Neural cell (in vitro differentiated cells): ENCODE measurements around the gene TAP1. TPM values are rescaled to one million over a fixed set of nuclear protein-coding genes. Genes with fewer than 3 reads are reported as not detected.

Experiments
- H2AFZ ChIP-seq: fragments of 200-600, 300-800 bp; sonication (generic), shearing (Covaris generic); 2 replicates; pipeline ENCODE4 v1.6.0; 2014; ENCODE audit warnings: low read depth, mild to moderate bottlenecking, antibody characterized with exemption, low read length, moderate library complexity
- H3F3A ChIP-seq: fragments of 200-600 bp; shearing (Covaris generic); 2 replicates; pipeline ENCODE4 v1.6.1; 2016; ENCODE audit warnings: mild to moderate bottlenecking, moderate library complexity, mixed read lengths, antibody characterized with exemption, low read length; ENCODE audit not compliant: insufficient read depth, poor library complexity, severe bottlenecking
- H3K27ac ChIP-seq: fragments of 200-600, 300-800 bp; sonication (generic), shearing (Covaris generic); 2 replicates; pipeline ENCODE4 v1.5.1; 2014; ENCODE audit warnings: mild to moderate bottlenecking, low read length, moderate library complexity
- H3K27me3 ChIP-seq: fragments of 300-800, 200-600 bp; sonication (generic), shearing (Covaris generic); 2 replicates; pipeline ENCODE4 v1.6.0; 2014; ENCODE audit warnings: mild to moderate bottlenecking, low read depth, low read length, moderate library complexity; ENCODE audit not compliant: insufficient read depth
- H3K36me3 ChIP-seq: fragments of 300-800, 200-600 bp; sonication (generic), shearing (Covaris generic); 2 replicates; pipeline ENCODE4 v1.5.1; 2014; ENCODE audit warnings: mild to moderate bottlenecking, antibody characterized with exemption, low read length, moderate library complexity; ENCODE audit not compliant: insufficient read depth
- H3K4me2 ChIP-seq: fragments of 300-800, 200-600 bp; sonication (generic), shearing (Covaris generic); 2 replicates; pipeline ENCODE4 v1.6.0; 2014; ENCODE audit warnings: mild to moderate bottlenecking, low read length
- H3K4me3 ChIP-seq: fragments of 300-800, 200-600 bp; sonication (generic), shearing (Covaris generic); 2 replicates; pipeline ENCODE4 v1.5.1; 2014; ENCODE audit warnings: mild to moderate bottlenecking, low read length, moderate library complexity
- H3K79me2 ChIP-seq: fragments of 200-600 bp; shearing (Covaris generic); replicated peaks from 2 replicates; pipeline ENCODE4 v1.6.0; 2014; ENCODE audit warnings: mild to moderate bottlenecking, low read length, moderate library complexity; ENCODE audit not compliant: insufficient read depth
- H3K9ac ChIP-seq: fragments of 300-800, 200-600 bp; sonication (generic), shearing (Covaris generic); 2 replicates; pipeline ENCODE4 v1.6.1; 2016; ENCODE audit warnings: mild to moderate bottlenecking, low read length, mixed read lengths
- H3K9me2 ChIP-seq: fragments of 200-600 bp; shearing (Covaris generic); 2 replicates; pipeline ENCODE4 v1.6.1; 2016; ENCODE audit warnings: mild to moderate bottlenecking, low read length, mixed read lengths; ENCODE audit not compliant: insufficient read depth
- H3K9me3 ChIP-seq: fragments of 200-600, 300-800 bp; sonication (generic), shearing (Covaris generic); 2 replicates; pipeline ENCODE4 v1.6.1; 2016; ENCODE audit warnings: mild to moderate bottlenecking, mixed run types, low read length, moderate library complexity, mixed read lengths
- H4K20me1 ChIP-seq: fragments of 200-600 bp; shearing (Covaris generic); 2 replicates; pipeline ENCODE4 v1.6.1; 2016; ENCODE audit warnings: mild to moderate bottlenecking, mixed run types; ENCODE audit not compliant: insufficient read depth
- CTCF ChIP-seq: fragments of 450-650 bp; IDR thresholded peaks from 2 replicates; pipeline ENCODE4 v1.5.1; 2014; ENCODE audit warnings: antibody characterized with exemption, mild to moderate bottlenecking, moderate library complexity; ENCODE audit not compliant: poor library complexity, severe bottlenecking
- EP300 ChIP-seq: fragments of 450-650 bp; conservative IDR thresholded peaks from 2 replicates; pipeline ENCODE4 v1.6.1; 2014; ENCODE audit warnings: antibody characterized with exemption, mild to moderate bottlenecking, moderate library complexity; ENCODE audit not compliant: poor library complexity, severe bottlenecking
- EZH2 ChIP-seq: fragments of 200-600, 300-800 bp; shearing (Covaris generic), sonication (generic); IDR thresholded peaks from 2 replicates; pipeline ENCODE4 v1.6.1; 2014; ENCODE audit warnings: antibody characterized with exemption, low read length, borderline replicate concordance, mild to moderate bottlenecking; ENCODE audit not compliant: insufficient read depth, poor library complexity, severe bottlenecking
- MXI1 ChIP-seq: fragments of 450-650 bp; conservative IDR thresholded peaks from 2 replicates; pipeline ENCODE4 v1.6.1; 2014; ENCODE audit warnings: antibody characterized with exemption, mild to moderate bottlenecking; ENCODE audit not compliant: poor library complexity, severe bottlenecking
- POLR2AphosphoS5 ChIP-seq: IDR thresholded peaks from 2 replicates; pipeline ENCODE4 v1.6.1; 2012
- RAD21 ChIP-seq: fragments of 450-650 bp; conservative IDR thresholded peaks from 2 replicates; pipeline ENCODE4 v1.6.1; 2014; ENCODE audit warnings: antibody characterized with exemption, mild to moderate bottlenecking, moderate library complexity
- REST ChIP-seq: IDR thresholded peaks from 2 replicates; pipeline ENCODE4 v1.6.1; 2012; ENCODE audit warnings: borderline replicate concordance
- SMC3 ChIP-seq: fragments of 450-650 bp; conservative IDR thresholded peaks from 2 replicates; pipeline ENCODE4 v1.6.1; 2014; ENCODE audit warnings: antibody characterized with exemption, mild to moderate bottlenecking, moderate library complexity; ENCODE audit not compliant: poor library complexity
- TAF1 ChIP-seq: IDR thresholded peaks from 2 replicates; pipeline ENCODE4 v1.6.1; 2012; ENCODE audit warnings: low read depth
- polyA plus RNA-seq: library from polyadenylated mRNA; depleted of rRNA; stranded (reverse); fragments of >200 nt; gene quantifications from 2 replicates; pipeline ENCODE4 v1.2.3, GENCODE V29; 2014

Gene TAP1
- polyA plus RNA-seq, 1 donor from 2014 or later: not detected

- Histone ChIP-seq H3K9ac (no peak overlapping the region), H3K4me3 (no peak overlapping the region), H3F3A (no peaks in the 10 kb centered on the region), H4K20me1 (no peaks in the 10 kb centered on the region), H3K9me2 (no peaks in the 10 kb centered on the region), H3K27ac (no peak overlapping the region), H3K4me2 (no peak overlapping the region), H3K36me3 (no peaks in the 10 kb centered on the region), H2AFZ (no peak overlapping the region), H3K27me3 (peaks cover 2% of the 10 kb centered on the region), H3K79me2 (no peaks in the 10 kb centered on the region), H3K9me3 (no peaks in the 10 kb centered on the region)
- TF ChIP-seq TAF1 (no peak), POLR2AphosphoS5 (no peak), EZH2 (no peak), MXI1 (no peak), RAD21 (no peak), EP300 (no peak), CTCF (no peak), REST (no peak), SMC3 (no peak)
Observed at GRCh38 chr6:32836873-32837272, 16.6 kb downstream of the TAP1 start.

- H3K27ac ChIP-seq: no peak overlapping the region
- no peaks in the 10 kb centered on the region for H3K9me3 ChIP-seq
- no peaks in the 10 kb centered on the region for H3K9me2 ChIP-seq
- H3K27me3 ChIP-seq: no peaks in the 10 kb centered on the region
- H2AFZ ChIP-seq: no peak overlapping the region
- no peak overlapping the region for H3K9ac ChIP-seq
- no peak overlapping the region for H3K4me2 ChIP-seq
- no peaks in the 10 kb centered on the region for H3K79me2 ChIP-seq
- no peaks in the 10 kb centered on the region for H3F3A ChIP-seq
- no peaks in the 10 kb centered on the region for H4K20me1 ChIP-seq
- TF ChIP-seq SMC3: no peak
- TF ChIP-seq MXI1: no peak
- no peak for TF ChIP-seq EP300
- no peak for TF ChIP-seq REST
- TF ChIP-seq EZH2: no peak
- no peak for TF ChIP-seq RAD21
- TF ChIP-seq CTCF: no peak
- TF ChIP-seq POLR2AphosphoS5: no peak
- TF ChIP-seq TAF1: no peak
- no peak overlapping the region for H3K4me3 ChIP-seq
- no peaks in the 10 kb centered on the region for H3K36me3 ChIP-seq
Observed at GRCh38 chr6:32835167-32835893, 18.2 kb downstream of the TAP1 start.
